Measurements from ENCODE around the gene ERAS.

DNA sequence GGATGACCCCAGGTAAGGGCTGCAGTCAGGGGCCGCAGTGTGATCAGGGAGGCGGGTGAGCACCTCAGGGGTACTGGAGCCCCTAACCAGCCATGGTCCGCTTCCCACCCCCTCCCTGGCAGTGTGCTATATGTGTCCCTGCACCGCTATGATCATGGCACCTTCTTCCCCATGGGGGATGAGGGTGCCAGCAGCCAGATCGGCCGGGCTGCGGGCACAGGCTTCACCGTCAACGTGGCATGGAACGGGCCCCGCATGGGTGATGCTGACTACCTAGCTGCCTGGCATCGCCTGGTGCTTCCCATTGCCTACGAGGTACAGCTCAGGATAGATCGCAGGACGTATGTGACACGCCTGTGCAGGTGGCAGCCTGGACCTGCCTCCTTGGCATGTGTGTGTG is 8.2 kb upstream of the ERAS start:
- TF ChIP-seq, protein P1, sequence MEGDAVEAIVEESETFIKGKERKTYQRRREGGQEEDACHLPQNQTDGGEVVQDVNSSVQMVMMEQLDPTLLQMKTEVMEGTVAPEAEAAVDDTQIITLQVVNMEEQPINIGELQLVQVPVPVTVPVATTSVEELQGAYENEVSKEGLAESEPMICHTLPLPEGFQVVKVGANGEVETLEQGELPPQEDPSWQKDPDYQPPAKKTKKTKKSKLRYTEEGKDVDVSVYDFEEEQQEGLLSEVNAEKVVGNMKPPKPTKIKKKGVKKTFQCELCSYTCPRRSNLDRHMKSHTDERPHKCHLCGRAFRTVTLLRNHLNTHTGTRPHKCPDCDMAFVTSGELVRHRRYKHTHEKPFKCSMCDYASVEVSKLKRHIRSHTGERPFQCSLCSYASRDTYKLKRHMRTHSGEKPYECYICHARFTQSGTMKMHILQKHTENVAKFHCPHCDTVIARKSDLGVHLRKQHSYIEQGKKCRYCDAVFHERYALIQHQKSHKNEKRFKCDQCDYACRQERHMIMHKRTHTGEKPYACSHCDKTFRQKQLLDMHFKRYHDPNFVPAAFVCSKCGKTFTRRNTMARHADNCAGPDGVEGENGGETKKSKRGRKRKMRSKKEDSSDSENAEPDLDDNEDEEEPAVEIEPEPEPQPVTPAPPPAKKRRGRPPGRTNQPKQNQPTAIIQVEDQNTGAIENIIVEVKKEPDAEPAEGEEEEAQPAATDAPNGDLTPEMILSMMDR (IDR thresholded peaks at IDR 0.05): no peak
- TF ChIP-seq, protein P2, sequence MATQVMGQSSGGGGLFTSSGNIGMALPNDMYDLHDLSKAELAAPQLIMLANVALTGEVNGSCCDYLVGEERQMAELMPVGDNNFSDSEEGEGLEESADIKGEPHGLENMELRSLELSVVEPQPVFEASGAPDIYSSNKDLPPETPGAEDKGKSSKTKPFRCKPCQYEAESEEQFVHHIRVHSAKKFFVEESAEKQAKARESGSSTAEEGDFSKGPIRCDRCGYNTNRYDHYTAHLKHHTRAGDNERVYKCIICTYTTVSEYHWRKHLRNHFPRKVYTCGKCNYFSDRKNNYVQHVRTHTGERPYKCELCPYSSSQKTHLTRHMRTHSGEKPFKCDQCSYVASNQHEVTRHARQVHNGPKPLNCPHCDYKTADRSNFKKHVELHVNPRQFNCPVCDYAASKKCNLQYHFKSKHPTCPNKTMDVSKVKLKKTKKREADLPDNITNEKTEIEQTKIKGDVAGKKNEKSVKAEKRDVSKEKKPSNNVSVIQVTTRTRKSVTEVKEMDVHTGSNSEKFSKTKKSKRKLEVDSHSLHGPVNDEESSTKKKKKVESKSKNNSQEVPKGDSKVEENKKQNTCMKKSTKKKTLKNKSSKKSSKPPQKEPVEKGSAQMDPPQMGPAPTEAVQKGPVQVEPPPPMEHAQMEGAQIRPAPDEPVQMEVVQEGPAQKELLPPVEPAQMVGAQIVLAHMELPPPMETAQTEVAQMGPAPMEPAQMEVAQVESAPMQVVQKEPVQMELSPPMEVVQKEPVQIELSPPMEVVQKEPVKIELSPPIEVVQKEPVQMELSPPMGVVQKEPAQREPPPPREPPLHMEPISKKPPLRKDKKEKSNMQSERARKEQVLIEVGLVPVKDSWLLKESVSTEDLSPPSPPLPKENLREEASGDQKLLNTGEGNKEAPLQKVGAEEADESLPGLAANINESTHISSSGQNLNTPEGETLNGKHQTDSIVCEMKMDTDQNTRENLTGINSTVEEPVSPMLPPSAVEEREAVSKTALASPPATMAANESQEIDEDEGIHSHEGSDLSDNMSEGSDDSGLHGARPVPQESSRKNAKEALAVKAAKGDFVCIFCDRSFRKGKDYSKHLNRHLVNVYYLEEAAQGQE (IDR thresholded peaks at IDR 0.05; ENCODE audit: insufficient read depth in 1 of 2, low read depth in 2 of 2, low read length in 1 of 2): no peak
- no peak for TF ChIP-seq SIN3A (IDR thresholded peaks at IDR 0.05; ENCODE audit: borderline replicate concordance, insufficient read depth, low read depth, low read length)
- TF ChIP-seq POLR2AphosphoS5 (IDR thresholded peaks at IDR 0.05; ENCODE audit: low read depth, low read length): no peak

Data from Panc1 (cell line).